PC-9 (cell line): ENCODE measurements around the gene GDPD4.

ENCODE experiments used
- EZH2 ChIP-seq: fragments of 200-600 bp; sonication (generic); IDR thresholded peaks from 2 replicates; pipeline ENCODE4 v1.8.0; 2017; ENCODE audit warnings: antibody characterized with exemption, low read depth
- TF ChIP-seq, protein P1 (sequence below): fragments of 200-600 bp; sonication (generic); conservative IDR thresholded peaks from 2 replicates; pipeline ENCODE4 v1.6.1; 2017; ENCODE audit warnings: mixed run types, antibody characterized with exemption, mild to moderate bottlenecking, moderate library complexity

- TF ChIP-seq, protein P1, sequence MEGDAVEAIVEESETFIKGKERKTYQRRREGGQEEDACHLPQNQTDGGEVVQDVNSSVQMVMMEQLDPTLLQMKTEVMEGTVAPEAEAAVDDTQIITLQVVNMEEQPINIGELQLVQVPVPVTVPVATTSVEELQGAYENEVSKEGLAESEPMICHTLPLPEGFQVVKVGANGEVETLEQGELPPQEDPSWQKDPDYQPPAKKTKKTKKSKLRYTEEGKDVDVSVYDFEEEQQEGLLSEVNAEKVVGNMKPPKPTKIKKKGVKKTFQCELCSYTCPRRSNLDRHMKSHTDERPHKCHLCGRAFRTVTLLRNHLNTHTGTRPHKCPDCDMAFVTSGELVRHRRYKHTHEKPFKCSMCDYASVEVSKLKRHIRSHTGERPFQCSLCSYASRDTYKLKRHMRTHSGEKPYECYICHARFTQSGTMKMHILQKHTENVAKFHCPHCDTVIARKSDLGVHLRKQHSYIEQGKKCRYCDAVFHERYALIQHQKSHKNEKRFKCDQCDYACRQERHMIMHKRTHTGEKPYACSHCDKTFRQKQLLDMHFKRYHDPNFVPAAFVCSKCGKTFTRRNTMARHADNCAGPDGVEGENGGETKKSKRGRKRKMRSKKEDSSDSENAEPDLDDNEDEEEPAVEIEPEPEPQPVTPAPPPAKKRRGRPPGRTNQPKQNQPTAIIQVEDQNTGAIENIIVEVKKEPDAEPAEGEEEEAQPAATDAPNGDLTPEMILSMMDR: no peak
- TF ChIP-seq EZH2: no peak
Measured at GRCh38 chr11:77316733-77317342, 15.4 kb upstream of the GDPD4 start.
